H1 (cell line): ENCODE data around the gene ADIPOR2.

Experiments
- ASH2L ChIP-seq: fragments of 200-600, 300-600 bp; sonication (generic); IDR thresholded peaks from one replicate; pipeline ENCODE4 v1.7.1; 2017; ENCODE audit warnings: low read length
- EZH2 ChIP-seq: fragments of 200-600 bp; sonication (generic); IDR thresholded peaks from 2 replicates; pipeline ENCODE4 v1.7.1; 2012; ENCODE audit warnings: low read depth, mild to moderate bottlenecking, moderate library complexity, low read length, inconsistent platforms; ENCODE audit not compliant: severe bottlenecking
- HDAC2 ChIP-seq, 2 experiments: fragments of 300-600 bp in 1 of 2; sonication (generic) in 1 of 2; IDR thresholded peaks; 2 replicates each; pipeline ENCODE4 v1.6.1; 2011 to 2012; ENCODE audit warnings: low read depth in 2 of 2, low read length in 2 of 2, mild to moderate bottlenecking in 2 of 2, moderate library complexity in 2 of 2, borderline replicate concordance in 1 of 2, inconsistent platforms in 1 of 2
- JUND ChIP-seq: IDR thresholded peaks from 2 replicates; pipeline ENCODE4 v1.6.1; 2011; ENCODE audit warnings: mild to moderate bottlenecking, improper control_type of control experiment, low read length
- PHF8 ChIP-seq: fragments of 200-600 bp; sonication (generic); conservative IDR thresholded peaks from 2 replicates; pipeline ENCODE4 v1.7.1; 2012; ENCODE audit warnings: low read depth, mild to moderate bottlenecking, inconsistent platforms, low read length, moderate library complexity
- RAD21 ChIP-seq, 2 experiments: IDR thresholded peaks in 1 of 2; conservative IDR thresholded peaks in 1 of 2; 2 replicates each; pipeline ENCODE4 v1.6.1; 2011; ENCODE audit warnings: low read depth in 2 of 2, low read length in 2 of 2, improper control_type of control experiment in 1 of 2, inconsistent platforms in 1 of 2, mild to moderate bottlenecking in 1 of 2, moderate library complexity in 1 of 2
- TAF1 ChIP-seq: IDR thresholded peaks from 2 replicates; pipeline ENCODE4 v1.6.1; 2011; ENCODE audit warnings: mild to moderate bottlenecking, low read depth, low read length
- TF ChIP-seq, protein P1 (sequence below), 3 experiments: IDR thresholded peaks; 1 replicate in 2 of 3; 2 replicates in 1 of 3; pipeline versions ENCODE4 v1.5.1 to v1.6.1; 2011; ENCODE audit warnings: low read length in 3 of 3, mild to moderate bottlenecking in 3 of 3, inconsistent platforms in 2 of 3, low read depth in 1 of 3, moderate library complexity in 1 of 3; ENCODE audit not compliant: insufficient read depth in 1 of 3; ENCODE audit errors: control extremely low read depth in 1 of 3

DNA sequence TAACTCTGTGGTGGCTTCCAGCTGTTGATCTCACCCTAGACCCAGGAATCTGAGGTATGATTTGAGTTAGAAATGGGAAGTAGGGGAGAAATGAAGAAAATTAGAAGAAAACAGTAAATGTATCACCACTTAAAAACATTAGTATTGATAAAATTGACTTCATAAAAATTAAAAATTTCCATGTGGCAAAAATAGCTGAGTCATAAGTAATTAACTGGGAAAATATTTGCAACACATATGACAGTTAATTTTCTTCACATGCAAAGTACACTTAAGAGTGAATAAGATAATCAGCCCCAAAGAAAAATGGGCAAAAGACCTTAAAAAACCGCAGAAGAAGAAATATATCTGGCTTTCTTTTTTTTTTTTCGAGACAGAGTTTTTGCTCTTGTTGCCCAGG is 25.5 kb upstream of the ADIPOR2 start:
- TF ChIP-seq RAD21 (IDR thresholded peaks at IDR 0.05 in 1 of 2, conservative IDR thresholded peaks at IDR 0.05 in 1 of 2; ENCODE audit: low read depth in 2 of 2, low read length in 2 of 2) (no peak), HDAC2 (IDR thresholded peaks at IDR 0.05; ENCODE audit: borderline replicate concordance in 1 of 2, low read depth in 2 of 2, low read length in 2 of 2) (no peak), PHF8 (no peak), ASH2L (no peak), TAF1 (no peak), JUND (no peak), EZH2 (no peak)
- TF ChIP-seq, protein P1, sequence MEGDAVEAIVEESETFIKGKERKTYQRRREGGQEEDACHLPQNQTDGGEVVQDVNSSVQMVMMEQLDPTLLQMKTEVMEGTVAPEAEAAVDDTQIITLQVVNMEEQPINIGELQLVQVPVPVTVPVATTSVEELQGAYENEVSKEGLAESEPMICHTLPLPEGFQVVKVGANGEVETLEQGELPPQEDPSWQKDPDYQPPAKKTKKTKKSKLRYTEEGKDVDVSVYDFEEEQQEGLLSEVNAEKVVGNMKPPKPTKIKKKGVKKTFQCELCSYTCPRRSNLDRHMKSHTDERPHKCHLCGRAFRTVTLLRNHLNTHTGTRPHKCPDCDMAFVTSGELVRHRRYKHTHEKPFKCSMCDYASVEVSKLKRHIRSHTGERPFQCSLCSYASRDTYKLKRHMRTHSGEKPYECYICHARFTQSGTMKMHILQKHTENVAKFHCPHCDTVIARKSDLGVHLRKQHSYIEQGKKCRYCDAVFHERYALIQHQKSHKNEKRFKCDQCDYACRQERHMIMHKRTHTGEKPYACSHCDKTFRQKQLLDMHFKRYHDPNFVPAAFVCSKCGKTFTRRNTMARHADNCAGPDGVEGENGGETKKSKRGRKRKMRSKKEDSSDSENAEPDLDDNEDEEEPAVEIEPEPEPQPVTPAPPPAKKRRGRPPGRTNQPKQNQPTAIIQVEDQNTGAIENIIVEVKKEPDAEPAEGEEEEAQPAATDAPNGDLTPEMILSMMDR (IDR thresholded peaks at IDR 0.05; ENCODE audit: control extremely low read depth in 1 of 3, insufficient read depth in 1 of 3, low read depth in 1 of 3, low read length in 3 of 3): no peak
